ENCODE data around the gene CCDC106.
A peak's percentile ranks its signal among the peaks of the same experiment; 100 is the strongest.

CCDC106 gene

DNA sequence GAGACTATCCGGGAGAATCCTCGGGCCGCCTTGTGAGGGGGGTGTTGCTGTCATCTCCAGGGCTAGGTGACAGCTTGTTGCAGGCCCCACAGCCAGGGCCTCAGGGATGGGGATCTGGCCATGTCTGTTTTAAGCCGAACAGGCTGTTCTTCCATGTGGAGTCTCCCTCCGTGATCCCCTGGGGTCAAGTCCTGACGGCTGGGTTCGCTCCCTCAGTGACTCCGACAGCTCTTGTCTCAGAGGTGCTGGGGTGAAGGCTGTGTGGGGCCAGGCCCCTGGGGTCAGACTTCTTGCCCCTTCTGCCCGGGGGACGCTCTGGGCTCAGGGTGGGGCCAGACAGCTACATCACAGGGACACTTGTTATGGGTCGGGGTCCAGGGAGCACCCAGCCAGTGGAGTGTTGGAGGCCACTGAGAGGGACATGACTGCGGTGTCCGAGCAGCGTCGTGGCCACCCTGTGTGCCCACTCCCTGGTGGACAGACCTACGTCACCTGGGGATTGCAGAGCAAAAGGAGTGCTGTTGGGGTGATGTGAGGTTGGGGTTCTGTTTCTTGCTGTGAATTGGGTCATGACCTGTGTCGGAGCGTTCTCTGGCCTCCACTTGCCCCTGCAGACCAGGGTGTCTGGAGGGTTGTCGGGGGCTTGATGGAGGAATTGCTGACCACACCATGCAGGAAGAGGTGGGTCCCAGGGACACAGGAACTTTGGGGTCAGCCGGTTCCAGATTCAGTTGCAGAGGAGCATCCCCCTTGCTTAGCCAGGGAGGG, 48.5 kb downstream of the CCDC106 start:
- no peak for DNase-seq (ENCODE audit: low read depth, low spot score)

- no peak for DNase-seq (ENCODE audit: low read depth, low spot score)
Observed at GRCh38 chr19:55697069-55697440, 49.0 kb downstream of the CCDC106 start.

GRCh38 chr19:55697698-55698097, 49.7 kb downstream of the CCDC106 start:
- no peak for DNase-seq (ENCODE audit: low read depth, low spot score)

DNA sequence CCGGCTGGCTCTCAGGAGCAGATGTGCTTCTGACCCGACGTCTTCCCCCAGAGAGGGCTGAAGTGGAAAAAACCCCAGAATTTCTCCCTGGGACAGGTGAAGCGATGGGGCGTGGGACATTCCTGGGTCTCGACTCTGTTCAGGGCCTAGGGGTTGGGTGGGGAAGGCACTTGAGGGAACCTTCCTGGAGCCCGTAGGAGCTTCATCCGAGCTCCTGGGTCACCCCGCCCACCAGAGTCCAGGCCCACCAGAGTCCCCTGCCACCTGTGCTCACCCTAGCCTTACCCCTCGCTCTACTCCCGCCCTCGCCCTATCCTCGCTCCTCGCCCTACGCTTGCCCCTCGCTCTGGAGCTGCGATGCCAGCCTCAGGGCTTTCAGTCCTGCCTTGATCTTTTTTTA, 50.2 kb downstream of the CCDC106 start:
- no peak for DNase-seq (ENCODE audit: low read depth, low spot score)

DNA sequence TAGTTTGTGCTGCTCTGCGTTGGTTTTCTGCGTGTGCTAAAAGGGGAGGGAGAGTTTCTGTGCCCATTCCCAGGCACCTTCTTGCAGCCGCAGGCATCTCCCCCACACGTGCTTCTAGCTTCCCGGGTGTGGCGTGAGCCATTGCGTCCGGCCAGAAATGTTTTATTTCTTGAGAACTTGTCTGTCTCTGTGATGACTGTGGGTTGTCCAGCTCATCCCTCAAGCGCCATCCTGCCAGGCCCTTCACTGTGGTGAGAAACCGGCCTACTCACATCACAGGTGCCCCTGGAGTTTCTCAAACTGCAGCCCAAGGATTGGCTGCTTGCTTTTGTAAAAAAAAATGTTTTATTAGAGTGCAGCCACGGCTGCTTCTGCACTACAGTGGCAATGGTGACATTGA, 51.2 kb downstream of the CCDC106 start:
- DNase-seq (ENCODE audit: low read depth, low spot score), result no peak

DNA sequence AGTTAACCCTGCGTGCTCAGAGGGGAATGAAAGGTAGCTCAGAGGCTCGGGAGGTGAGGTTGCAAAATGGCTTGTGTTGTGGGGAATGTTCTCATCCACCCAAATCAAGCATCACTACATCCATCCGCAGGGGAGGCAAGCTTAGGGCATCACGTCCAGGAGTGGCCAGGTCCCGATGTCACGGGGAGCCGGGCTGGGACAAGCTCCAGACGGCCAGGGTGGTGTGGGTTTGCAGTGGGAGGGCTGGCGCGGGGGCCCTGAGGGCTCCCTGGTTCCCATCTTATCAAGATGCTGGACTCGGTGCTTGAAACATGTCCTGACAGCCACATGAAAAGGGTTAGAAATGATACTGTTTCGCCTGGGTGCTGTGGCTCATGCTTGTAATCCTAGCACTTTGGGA, 52.8 kb downstream of the CCDC106 start:
- DNase-seq (ENCODE audit: low read depth, low spot score), result no peak

- DNase-seq (ENCODE audit: low read depth, low spot score), result peak; percentile 70
Observed at GRCh38 chr19:55702131-55702627, 54.2 kb downstream of the CCDC106 start.
